ENCODE results near the gene ZNF621.

Gene ZNF621

DNA sequence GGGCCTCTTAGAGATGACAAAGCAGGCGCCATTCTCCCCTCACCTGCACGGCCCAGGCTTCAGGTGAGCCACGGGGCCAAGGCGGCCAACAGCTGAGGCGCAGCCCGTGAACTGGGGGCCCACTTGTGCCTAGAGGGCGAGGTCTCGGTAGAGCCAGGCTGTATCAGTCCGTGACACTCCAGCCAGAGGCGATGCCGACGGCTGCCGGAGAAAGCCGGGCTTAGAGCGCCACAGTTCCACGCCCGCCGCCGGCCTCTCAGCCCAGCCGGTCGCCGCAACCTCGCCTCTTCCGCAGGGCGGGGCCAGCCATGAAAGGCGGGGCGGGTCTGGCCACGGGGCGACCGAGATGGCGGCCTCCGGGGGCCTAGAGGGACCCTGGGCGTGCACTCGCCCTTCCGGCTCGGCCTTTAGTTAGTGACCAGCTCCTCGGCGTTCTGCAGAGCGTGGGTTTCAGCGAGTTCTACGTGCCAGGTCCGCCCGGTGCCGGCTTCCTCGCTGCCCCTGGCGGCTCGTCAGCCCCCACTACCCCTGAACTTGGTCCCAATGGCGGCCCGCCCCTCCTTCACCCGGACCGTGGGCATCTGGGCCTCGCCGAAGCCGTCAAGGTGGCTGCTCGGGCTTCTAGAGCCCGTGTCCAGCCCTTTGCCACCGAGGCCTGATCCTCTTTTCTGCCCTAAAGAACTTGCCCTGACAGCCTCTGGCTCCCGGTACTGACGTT is at the start of gene ZNF621:
Gene ZNF621, plus strand, starts transcription at position 393 of the 718 bp plus-strand sequence. CDS start 881 bp downstream, outside the sequence.
- H3K27me3 ChIP-seq (ENCODE audit: insufficient read depth, low read depth, severe bottlenecking): no peaks in the 10 kb centered on the region
- H3K9me3 ChIP-seq (ENCODE audit: severe bottlenecking): no peaks in the 10 kb centered on the region
- peak within 1 kb of the TSS; percentile 86 for H3K27ac ChIP-seq
- TF ChIP-seq, protein P1, sequence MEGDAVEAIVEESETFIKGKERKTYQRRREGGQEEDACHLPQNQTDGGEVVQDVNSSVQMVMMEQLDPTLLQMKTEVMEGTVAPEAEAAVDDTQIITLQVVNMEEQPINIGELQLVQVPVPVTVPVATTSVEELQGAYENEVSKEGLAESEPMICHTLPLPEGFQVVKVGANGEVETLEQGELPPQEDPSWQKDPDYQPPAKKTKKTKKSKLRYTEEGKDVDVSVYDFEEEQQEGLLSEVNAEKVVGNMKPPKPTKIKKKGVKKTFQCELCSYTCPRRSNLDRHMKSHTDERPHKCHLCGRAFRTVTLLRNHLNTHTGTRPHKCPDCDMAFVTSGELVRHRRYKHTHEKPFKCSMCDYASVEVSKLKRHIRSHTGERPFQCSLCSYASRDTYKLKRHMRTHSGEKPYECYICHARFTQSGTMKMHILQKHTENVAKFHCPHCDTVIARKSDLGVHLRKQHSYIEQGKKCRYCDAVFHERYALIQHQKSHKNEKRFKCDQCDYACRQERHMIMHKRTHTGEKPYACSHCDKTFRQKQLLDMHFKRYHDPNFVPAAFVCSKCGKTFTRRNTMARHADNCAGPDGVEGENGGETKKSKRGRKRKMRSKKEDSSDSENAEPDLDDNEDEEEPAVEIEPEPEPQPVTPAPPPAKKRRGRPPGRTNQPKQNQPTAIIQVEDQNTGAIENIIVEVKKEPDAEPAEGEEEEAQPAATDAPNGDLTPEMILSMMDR (IDR thresholded peaks at IDR 0.05; ENCODE audit: low read depth, low read length): no peak
- DNase-seq: peak; percentile 91
- H3K4me3 ChIP-seq (ENCODE audit: low read depth, low read length): peak within 1 kb of the TSS; percentile 98
- peaks cover 28% of the 10 kb centered on the region for H3K36me3 ChIP-seq

DNA sequence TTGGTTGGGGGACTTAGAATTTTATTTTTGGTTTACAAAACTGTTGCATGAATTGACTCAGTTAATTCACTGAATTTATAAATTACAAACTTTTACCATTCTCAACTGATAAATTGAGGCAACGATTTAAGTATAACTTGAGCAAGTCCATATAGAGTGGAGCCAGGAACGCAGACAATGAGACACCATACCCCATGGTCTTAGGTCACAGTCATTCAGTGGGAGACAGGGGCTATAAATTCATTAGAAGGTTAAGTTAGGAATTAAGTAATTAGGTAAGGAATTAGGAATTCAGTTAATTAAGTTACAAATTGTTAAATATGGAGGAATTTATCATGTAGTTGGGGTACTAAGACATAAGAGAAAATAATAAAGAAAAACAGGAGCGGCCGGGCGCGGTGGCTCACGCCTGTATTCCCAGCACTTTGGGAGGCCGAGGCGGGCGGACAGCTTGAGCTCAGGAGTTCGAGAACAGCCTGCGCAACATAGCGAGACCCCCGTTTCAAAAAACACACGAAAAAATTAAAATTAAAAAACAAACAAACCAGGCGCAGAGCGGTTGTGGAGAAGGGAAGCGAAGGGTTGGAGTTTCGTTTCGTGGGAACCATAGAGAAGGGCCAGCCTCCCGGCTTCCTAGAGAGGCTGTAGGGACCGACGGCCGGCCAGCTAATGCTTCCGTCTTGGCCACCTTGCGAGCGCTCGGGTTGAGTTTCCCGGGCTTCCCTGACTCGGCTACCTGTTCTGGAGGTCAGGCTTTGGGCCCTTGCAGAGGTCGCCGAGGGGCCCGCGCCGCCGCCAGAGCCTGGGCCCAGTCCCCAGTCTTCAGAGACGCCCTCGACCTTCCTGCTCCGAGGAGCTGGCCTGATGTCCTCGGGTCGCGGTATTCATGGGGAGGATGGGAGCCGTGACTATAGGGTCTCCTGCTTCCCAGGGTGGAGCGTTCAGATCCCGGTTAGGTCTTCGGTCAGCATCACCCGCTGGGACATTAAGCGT is 48.0 kb upstream of the ZNF621 start, which contains the start of gene ZNF619:
Gene ZNF619, plus strand, starts transcription at position 645 of the 993 bp plus-strand sequence. CDS start 858 bp downstream, outside the sequence.
- peak; percentile 73 for DNase-seq
- Histone ChIP-seq H3K9me3 (ENCODE audit: severe bottlenecking) (no peaks in the 10 kb centered on the region), H3K27me3 (ENCODE audit: insufficient read depth, low read depth, severe bottlenecking) (no peaks in the 10 kb centered on the region), H3K4me3 (ENCODE audit: low read depth, low read length) (peak within 1 kb of the TSS; percentile 75), H3K27ac (peak within 1 kb of the TSS; percentile 74), H3K36me3 (peaks cover 11% of the 10 kb centered on the region)
- TF ChIP-seq, protein P1 (IDR thresholded peaks at IDR 0.05; ENCODE audit: low read depth, low read length): no peak

DNA sequence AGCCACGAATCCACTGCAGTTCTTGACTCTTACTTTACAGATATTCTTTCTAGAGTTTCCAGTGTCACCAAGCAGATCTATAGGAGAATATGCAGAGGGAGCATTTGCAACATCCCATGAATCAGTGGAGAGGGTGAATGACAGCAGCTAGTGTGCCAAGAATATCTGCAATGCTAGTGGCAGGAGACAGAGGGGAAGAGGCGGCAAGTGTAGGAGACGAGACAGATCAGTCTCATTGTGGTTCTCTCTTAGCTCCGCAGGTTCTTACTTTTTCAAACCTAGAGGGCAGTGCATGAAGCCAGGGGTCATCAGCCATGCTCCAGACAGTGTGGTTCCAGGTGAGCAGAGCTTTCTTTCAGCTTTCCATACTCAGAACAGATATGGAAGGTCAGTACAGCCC is 47.1 kb upstream of the ZNF621 start:
- Histone ChIP-seq H3K27me3 (ENCODE audit: insufficient read depth, low read depth, severe bottlenecking) (no peaks in the 10 kb centered on the region), H3K4me3 (ENCODE audit: low read depth, low read length) (peak overlapping the region; percentile 75), H3K27ac (no peak overlapping the region), H3K36me3 (peaks cover 18% of the 10 kb centered on the region), H3K9me3 (ENCODE audit: severe bottlenecking) (no peaks in the 10 kb centered on the region)
- TF ChIP-seq, protein P1 (IDR thresholded peaks at IDR 0.05; ENCODE audit: low read depth, low read length): no peak
- DNase-seq: no peak

DNA sequence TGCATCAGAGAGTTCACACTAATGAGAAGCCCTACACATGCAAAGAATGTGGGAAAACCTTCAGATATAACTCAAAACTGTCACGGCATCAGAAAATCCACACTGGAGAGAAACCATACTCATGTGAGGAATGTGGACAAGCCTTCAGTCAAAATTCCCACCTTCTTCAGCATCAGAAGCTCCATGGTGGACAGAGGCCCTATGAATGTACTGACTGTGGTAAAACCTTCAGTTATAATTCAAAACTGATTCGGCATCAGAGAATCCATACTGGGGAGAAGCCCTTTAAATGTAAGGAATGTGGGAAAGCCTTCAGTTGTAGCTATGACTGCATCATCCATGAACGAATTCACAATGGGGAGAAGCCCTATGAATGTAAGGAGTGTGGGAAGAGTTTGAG is 37.6 kb upstream of the ZNF621 start:
- no peak overlapping the region for H3K27ac ChIP-seq
- H3K9me3 ChIP-seq (ENCODE audit: severe bottlenecking): peaks cover 5% of the 10 kb centered on the region
- no peak overlapping the region for H3K4me3 ChIP-seq (ENCODE audit: low read depth, low read length)
- TF ChIP-seq, protein P1 (IDR thresholded peaks at IDR 0.05; ENCODE audit: low read depth, low read length): no peak
- H3K36me3 ChIP-seq: peaks cover 36% of the 10 kb centered on the region
- no peak for DNase-seq
- H3K27me3 ChIP-seq (ENCODE audit: insufficient read depth, low read depth, severe bottlenecking): no peaks in the 10 kb centered on the region

DNA sequence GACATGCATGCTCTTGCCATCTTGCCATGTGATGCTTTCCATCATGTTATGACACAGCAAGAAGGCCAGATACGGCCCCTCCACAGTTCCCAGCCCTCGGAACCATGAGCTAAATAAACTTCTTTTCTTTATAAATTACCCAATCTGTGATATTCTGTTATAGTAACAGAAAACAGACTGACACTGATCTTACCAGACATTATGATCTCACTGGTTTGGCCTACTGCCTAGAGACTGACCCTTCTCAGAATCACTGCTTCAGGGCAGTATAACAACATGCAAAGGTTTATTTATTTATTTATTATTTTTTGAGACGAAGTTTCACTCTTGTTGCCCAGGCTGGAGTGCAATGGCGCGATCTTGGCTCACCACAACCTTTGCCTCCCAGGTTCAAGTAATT is 33.8 kb upstream of the ZNF621 start:
- TF ChIP-seq, protein P1 (IDR thresholded peaks at IDR 0.05; ENCODE audit: low read depth, low read length): no peak
- no peak overlapping the region for H3K27ac ChIP-seq
- no peaks in the 10 kb centered on the region for H3K27me3 ChIP-seq (ENCODE audit: insufficient read depth, low read depth, severe bottlenecking)
- H3K4me3 ChIP-seq (ENCODE audit: low read depth, low read length): no peak overlapping the region
- DNase-seq: no peak
- H3K36me3 ChIP-seq: peaks cover 16% of the 10 kb centered on the region
- H3K9me3 ChIP-seq (ENCODE audit: severe bottlenecking): peaks cover 5% of the 10 kb centered on the region

Data from WERI-Rb-1 (cell line).